AG10803 (cell line): ENCODE measurements around the gene PRKN.

ENCODE experiments used
- DNase-seq: peaks from one replicate; pipeline ENCODE4 v3.0.0; 2010; ENCODE audit warnings: low read depth
- H3K4me3 ChIP-seq: 2 replicates; pipeline ENCODE4 v1.5.1; 2011; ENCODE audit warnings: mild to moderate bottlenecking, low read length, control low read depth
- TF ChIP-seq, protein P1 (sequence below): conservative IDR thresholded peaks from 2 replicates; pipeline ENCODE4 v1.5.1; 2011; ENCODE audit warnings: mild to moderate bottlenecking, low read length, control low read depth, inconsistent platforms

PRKN gene

DNA sequence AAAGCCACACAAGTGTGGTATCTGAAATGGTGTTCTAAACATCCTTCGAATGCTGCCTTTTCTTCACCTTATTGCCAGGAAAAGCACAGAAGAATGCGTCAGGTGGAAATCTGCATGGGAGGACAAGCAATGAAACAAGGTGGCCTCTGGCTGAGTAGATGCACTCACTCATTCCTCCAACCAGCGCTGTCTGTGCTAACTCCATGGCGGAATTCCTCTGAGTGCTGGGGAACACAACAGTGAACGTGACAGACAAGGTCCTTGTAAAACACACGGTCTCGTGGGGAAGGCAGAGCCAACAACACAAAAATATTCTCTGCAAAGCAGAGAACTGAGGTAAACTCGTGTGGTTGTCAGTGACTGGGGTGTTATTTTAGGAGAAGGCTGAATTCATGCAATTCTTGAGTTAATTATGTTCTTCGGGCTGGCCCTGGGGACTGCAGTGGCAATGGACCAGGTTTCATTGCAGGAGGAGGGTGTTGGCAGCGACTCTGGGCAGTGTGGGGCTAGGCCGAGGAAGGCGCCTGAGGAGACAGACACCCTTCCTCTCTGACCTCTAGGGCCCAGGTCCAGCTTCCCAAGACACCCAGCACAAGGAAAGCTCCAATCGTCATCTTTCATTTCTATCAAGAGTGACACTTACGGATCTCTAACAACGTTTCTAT, 339.7 kb downstream of the PRKN start:
- no peak for DNase-seq
- TF ChIP-seq, protein P1, sequence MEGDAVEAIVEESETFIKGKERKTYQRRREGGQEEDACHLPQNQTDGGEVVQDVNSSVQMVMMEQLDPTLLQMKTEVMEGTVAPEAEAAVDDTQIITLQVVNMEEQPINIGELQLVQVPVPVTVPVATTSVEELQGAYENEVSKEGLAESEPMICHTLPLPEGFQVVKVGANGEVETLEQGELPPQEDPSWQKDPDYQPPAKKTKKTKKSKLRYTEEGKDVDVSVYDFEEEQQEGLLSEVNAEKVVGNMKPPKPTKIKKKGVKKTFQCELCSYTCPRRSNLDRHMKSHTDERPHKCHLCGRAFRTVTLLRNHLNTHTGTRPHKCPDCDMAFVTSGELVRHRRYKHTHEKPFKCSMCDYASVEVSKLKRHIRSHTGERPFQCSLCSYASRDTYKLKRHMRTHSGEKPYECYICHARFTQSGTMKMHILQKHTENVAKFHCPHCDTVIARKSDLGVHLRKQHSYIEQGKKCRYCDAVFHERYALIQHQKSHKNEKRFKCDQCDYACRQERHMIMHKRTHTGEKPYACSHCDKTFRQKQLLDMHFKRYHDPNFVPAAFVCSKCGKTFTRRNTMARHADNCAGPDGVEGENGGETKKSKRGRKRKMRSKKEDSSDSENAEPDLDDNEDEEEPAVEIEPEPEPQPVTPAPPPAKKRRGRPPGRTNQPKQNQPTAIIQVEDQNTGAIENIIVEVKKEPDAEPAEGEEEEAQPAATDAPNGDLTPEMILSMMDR: no peak
- H3K4me3 ChIP-seq: no peak overlapping the region

GRCh38 chr6:162385980-162386379, 341.6 kb downstream of the PRKN start:
- DNase-seq: peak; percentile 4
- no peak overlapping the region for H3K4me3 ChIP-seq
- TF ChIP-seq, protein P1: no peak

- H3K4me3 ChIP-seq: no peak overlapping the region
- TF ChIP-seq, protein P1: no peak
- no peak for DNase-seq
Measured at GRCh38 chr6:162379757-162380409, 347.7 kb downstream of the PRKN start.

DNA sequence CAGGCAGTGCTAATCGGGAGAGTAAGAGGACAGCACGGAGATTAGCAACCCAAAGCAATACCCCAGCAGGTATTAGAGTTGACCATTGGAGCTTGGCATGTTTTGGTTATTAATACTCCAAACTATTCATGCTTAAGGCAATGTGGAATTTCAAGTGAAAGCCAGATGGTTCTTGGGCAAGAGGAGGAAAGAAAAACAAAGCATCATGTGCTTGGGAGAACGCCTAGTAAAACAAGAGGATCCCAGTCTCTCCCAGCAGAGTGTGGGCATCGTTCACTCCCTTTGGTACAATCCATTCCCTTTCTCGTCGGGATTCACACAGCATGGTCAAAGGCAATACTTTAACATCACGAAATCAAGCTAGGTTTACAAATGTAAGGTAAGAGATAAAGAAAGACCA, 349.8 kb downstream of the PRKN start:
- no peak overlapping the region for H3K4me3 ChIP-seq
- DNase-seq: peak; percentile 3
- TF ChIP-seq, protein P1: no peak

DNA sequence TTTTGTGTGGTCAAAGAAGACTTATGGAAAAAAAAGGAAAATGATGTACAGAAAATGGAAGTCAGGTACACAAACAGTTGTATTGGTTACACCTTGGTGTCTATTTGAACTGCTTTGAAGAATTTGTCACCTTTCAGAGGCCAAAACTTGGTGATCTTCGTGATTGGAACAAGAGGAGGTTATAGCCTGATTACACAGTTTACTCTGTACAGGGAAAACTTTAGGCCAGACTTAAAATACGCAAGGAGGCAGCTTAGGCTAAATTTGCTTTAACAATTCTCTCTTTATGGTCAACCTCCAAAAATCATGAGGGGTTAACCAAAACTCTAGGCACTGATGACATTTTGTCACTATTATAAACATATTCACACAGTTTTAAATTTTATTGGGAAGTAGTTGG, 353.7 kb downstream of the PRKN start:
- TF ChIP-seq, protein P1: no peak
- no peak overlapping the region for H3K4me3 ChIP-seq
- no peak for DNase-seq

- TF ChIP-seq, protein P1: no peak
- DNase-seq: no peak
- H3K4me3 ChIP-seq: no peak overlapping the region
Measured at GRCh38 chr6:162373192-162373591, 354.4 kb downstream of the PRKN start.

GRCh38 chr6:162372106-162372505, 355.5 kb downstream of the PRKN start:
- H3K4me3 ChIP-seq: no peak overlapping the region
- TF ChIP-seq, protein P1: no peak
- DNase-seq: no peak
